ENCODE results near the gene JHY. TPM values are rescaled to one million over a fixed set of nuclear protein-coding genes. Genes with fewer than 3 reads are reported as not detected.

The JHY gene
- 1 to 10 TPM in 5 of 6 donors, not detected in 1; 1.4 to 2.7 (median 2.6) TPM for polyA plus RNA-seq (ENCODE audit: low read depth in 6 of 6)

DNA sequence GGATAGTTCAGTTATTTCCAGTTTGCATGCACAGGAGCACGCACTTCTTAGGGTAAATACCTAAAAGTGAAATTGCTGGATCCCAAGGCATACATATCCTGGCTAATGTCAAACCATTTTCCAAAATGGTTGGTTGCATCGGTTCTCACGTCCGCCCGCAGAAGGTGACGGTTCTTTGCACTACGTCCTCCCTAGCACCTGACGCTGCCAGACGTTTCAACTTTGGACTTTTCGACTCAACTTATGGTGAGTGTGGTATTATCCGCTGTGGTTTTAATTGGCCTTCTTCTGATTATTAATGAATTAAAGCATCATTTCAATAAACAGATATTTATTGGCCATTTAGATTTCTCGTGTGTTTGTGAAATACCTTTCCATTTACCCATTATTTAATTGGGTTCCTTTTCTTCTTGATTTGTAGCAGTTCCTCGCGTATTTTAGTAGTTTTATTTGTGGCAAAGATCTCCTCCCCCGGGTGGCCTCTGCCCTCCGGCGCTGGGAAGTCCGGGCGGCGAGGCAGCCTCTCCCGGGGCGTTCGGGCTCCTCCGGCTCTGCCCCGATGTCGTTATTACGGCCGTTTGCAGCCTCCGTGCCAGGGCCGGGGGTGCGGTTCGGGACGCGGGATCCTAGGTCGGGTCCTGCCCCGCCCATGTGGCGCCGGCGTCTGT is at the start of gene JHY:
Gene JHY, plus strand, starts transcription at position 571 of the 668 bp plus-strand sequence. CDS start 3,091 bp downstream, outside the sequence.
- no peak for ATAC-seq (ENCODE audit: low read depth in 2 of 2)
- Mint-ChIP-seq H3K27me3 (peaks cover 4 to 27% (median 21%) of the 10 kb centered on the region in 3 donors), H3K4me3 (peak within 1 kb of the TSS; percentile 87 to 93 (median 92)), H3K9me3 (no peaks in the 10 kb centered on the region), H3K36me3 (peaks cover 5 to 7% of the 10 kb centered on the region in 2 donors), H3K4me1 (peaks cover 8 to 13% (median 10%) of the 10 kb centered on the region in 3 donors), H3K27ac (peak within 1 kb of the TSS; percentile 69 to 95 (median 87))
- peak; percentile 42 for DNase-seq

DNA sequence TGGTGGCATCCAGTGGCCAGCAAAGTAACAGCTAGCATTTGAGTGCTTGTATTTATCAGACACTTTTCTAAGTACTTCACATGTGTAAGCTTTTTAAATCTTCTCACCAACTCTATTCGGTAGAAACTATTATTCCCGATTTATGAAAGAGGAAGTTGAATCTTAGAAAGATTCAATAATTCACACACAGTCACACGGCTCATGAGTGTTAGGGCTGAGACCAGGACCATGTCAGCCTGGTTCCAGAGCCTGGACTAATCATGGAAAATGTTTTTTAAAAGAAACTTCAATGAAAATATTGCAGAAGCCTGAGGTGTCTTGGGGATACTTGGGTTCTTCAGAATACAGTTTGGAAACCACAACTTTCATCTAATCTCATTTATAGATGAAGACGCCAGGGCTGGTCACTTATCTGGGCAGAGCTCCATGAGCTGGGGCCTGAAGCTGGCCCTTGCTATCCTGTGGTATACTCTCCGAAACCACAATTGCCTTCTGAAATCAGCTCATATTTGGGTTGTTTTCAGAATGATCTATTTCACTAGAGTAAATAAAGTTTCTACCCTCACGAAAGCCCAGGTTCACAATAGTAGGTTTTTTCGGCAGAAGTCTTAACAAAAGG is 48.6 kb upstream of the JHY start:
- no peak overlapping the region for H3K27ac Mint-ChIP-seq
- H3K36me3 Mint-ChIP-seq = no peaks in the 10 kb centered on the region
- peaks cover 0 to 2% (median 0%) of the 10 kb centered on the region in 7 donors for H3K9me3 Mint-ChIP-seq
- ATAC-seq (ENCODE audit: low read depth in 2 of 2) (no peak), DNase-seq (no peak)
- H3K27me3 Mint-ChIP-seq = peaks cover 41 to 55% (median 47%) of the 10 kb centered on the region in 3 donors
- H3K4me1 Mint-ChIP-seq = peaks cover 20 to 28% (median 28%) of the 10 kb centered on the region in 3 donors
- no peak overlapping the region for H3K4me3 Mint-ChIP-seq

DNA sequence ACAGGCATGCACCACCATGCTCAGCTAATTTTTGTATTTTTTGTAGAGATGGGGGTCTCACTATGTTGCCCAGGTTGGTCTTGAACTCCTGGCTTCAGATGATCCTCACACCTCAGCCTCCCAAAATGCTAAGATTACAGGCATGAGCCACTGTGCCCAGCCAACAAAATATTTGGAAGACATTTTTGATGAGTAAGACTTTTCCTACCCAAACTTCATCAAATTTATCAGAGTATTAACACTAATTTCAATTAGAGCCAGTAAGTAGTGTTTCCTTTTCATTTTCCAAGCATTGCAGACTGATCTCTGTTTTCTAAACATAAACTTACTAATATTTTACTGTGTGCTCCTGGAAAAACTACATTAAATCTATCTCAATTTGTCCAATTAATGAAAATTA is 45.6 kb upstream of the JHY start:
- peaks cover 22 to 37% (median 28%) of the 10 kb centered on the region in 3 donors for H3K27me3 Mint-ChIP-seq
- DNase-seq (no peak), ATAC-seq (ENCODE audit: low read depth in 2 of 2) (no peak)
- H3K27ac Mint-ChIP-seq = no peak overlapping the region
- peaks cover 0 to 2% (median 0%) of the 10 kb centered on the region in 7 donors for H3K9me3 Mint-ChIP-seq
- peaks cover 16 to 26% (median 20%) of the 10 kb centered on the region in 3 donors for H3K4me1 Mint-ChIP-seq
- no peak overlapping the region for H3K4me3 Mint-ChIP-seq
- H3K36me3 Mint-ChIP-seq = no peaks in the 10 kb centered on the region

DNA sequence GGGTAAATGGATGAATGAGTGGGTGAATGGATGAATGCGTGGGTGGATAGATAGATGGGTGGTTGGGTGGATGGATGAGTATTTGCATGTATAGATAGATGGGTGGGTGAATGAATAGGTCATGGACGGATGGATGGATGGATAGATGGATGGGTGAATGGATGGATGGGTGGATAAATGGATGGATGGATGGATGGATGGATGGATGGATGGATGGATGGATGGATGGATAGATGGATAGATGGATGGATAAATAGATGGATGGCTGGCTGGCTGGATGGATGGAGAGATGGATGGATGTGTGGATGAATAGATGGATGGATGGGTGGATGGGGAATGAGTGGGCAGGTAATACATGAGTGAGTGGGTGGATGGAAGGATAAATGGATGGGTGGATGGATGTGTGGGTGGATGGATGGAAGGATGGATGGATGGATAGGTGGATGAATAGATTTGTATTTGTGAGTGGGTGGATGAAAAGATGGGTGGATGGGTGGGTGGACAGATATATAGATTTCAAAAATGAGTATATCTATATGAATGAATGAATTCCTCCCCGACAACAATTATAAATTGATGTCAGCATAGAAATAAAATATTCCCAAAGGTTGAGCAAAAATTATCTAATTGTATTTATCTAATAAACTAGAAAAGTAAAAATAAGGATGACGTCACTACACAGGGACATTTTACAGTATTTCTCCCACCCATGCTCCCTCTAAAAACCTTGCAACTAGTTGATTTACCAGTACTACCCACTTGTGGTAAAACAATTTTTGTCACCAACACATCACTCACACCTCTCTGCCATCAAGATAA is 44.8 kb upstream of the JHY start:
- DNase-seq (no peak), ATAC-seq (ENCODE audit: low read depth in 2 of 2) (no peak)
- no peak overlapping the region for H3K4me3 Mint-ChIP-seq
- no peaks in the 10 kb centered on the region for H3K36me3 Mint-ChIP-seq
- H3K4me1 Mint-ChIP-seq = peaks cover 13 to 22% (median 16%) of the 10 kb centered on the region in 3 donors
- peaks cover 22 to 32% (median 23%) of the 10 kb centered on the region in 3 donors for H3K27me3 Mint-ChIP-seq
- H3K9me3 Mint-ChIP-seq = peaks cover 0 to 2% (median 0%) of the 10 kb centered on the region in 7 donors
- peak overlapping the region in 1 of 6 donors; percentile 0 for H3K27ac Mint-ChIP-seq

DNA sequence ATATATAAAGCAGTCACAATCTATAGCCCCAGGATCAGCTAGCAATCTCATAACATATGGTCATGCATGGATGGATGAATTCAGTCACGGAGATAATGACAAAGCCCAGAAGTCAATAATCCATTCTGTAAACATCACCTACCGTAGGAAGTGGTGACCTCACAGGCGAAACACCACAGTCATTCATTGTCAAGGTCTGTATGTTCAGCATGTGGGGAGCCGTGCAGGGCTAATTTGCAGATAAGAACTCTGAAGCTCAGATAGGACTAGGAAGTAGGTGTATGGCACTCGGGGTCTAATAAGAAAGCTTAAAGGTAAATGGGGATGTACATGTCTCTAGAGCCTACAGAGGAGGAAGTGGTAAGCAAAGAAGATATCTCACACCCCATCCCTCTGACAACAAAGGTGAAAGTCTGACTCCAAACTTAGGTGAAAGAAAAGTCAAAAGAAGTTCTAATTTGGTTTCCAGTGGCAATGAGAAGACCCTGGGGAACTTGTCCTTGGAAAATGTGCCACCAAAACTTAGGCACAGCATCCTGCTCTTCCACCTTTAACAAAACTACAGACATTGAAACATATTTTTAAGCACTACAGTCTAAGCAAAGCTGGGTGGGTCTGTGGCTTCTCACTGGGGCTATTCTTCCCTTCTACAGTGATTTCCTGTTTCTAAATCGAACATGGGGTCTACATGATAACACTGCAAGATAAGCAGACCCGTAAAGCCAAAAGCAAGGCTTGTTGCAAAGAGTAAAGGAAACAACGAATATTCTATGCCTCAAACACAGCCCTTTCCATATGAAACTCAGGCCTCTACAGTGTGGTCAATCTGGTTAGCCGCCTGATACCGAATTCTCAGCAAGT is 39.0 kb upstream of the JHY start:
- Mint-ChIP-seq H3K27ac (peak overlapping the region; percentile 8 to 89 (median 61)), H3K36me3 (no peaks in the 10 kb centered on the region), H3K27me3 (peaks cover 0 to 12% (median 0%) of the 10 kb centered on the region in 3 donors), H3K4me3 (peak overlapping the region in 7 of 8 donors; percentile 51 to 83 (median 61)), H3K4me1 (peaks cover 30 to 32% (median 31%) of the 10 kb centered on the region in 3 donors), H3K9me3 (peaks cover 0 to 2% (median 0%) of the 10 kb centered on the region in 7 donors)
- peak; percentile 42 for DNase-seq
- peak; percentile 94 to 96 for ATAC-seq (ENCODE audit: low read depth in 2 of 2)

DNA sequence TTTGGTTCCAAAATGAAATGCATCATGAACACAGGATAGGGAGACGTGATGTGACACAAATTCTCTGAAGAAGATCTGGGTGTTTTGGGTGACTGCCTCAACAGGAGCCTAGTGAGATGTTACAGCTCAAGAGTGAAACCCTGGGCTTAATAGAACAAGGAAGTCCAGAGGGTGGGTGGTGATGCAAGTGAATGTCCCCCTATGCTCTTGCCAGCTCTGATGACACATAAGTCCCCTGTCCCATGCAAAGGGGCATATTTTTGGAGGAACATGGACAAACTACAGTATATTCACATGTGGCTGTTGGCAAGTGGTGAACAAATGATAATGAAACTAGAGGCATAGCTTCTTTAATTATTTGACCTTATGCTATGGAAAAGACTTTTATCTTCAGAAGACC is 35.1 kb upstream of the JHY start:
- Mint-ChIP-seq H3K4me3 (no peak overlapping the region), H3K27me3 (peaks cover 0 to 10% (median 0%) of the 10 kb centered on the region in 3 donors), H3K4me1 (peaks cover 41 to 44% (median 44%) of the 10 kb centered on the region in 3 donors), H3K27ac (no peak overlapping the region), H3K36me3 (no peaks in the 10 kb centered on the region), H3K9me3 (no peaks in the 10 kb centered on the region)
- no peak for DNase-seq
- ATAC-seq (ENCODE audit: low read depth in 2 of 2) = no peak

DNA sequence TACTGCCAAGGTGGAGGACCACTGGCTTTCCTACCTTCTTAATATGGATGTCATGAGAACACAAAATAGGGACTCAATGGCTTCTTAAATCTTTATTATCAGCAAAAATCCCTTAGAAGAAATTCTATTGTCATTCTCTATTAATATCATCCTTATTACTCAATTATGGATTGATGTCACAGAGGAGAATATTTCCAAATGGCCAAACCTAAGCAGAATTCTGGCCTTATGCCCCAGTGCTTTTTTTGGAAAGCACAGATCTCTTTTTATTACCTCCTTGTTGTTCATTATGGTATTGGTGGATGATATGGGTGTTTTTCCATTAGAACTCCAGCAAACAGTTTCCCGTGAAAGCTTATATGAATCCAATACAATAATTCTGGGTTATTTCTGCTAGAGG is 34.4 kb upstream of the JHY start:
- Mint-ChIP-seq H3K4me1 (peaks cover 38 to 46% (median 43%) of the 10 kb centered on the region in 3 donors), H3K4me3 (no peak overlapping the region), H3K9me3 (no peaks in the 10 kb centered on the region), H3K36me3 (no peaks in the 10 kb centered on the region), H3K27ac (no peak overlapping the region), H3K27me3 (peaks cover 0 to 13% (median 0%) of the 10 kb centered on the region in 3 donors)
- ATAC-seq (ENCODE audit: low read depth in 2 of 2) (no peak), DNase-seq (no peak)

DNA sequence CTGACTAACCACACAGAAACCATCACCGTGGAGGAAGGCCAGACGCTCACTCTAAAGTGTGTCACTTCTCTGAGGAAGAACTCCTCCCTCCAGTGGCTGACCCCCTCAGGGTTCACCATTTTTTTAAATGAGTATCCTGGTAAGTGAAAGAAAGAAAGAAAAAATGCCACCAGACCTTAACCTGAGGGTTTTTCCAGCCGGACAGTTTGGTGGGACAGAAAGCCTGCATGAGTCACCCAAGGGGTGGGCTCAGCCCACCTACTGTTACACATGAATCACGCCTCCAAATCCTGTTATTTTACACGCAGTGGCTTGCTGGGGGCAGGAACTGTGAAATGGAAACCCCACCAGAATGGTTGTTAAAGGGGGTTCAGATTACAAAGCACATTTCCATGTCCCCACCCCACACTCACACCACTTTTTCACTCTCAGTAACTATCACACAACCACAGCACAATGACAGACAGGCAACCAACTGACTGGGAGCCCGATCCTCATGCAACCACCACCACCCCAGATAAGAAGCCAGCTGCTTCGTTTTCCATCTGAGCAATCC is 32.4 kb upstream of the JHY start:
- Mint-ChIP-seq H3K27ac (peak overlapping the region in 1 of 6 donors; percentile 0), H3K4me1 (peaks cover 26 to 32% (median 30%) of the 10 kb centered on the region in 3 donors), H3K4me3 (no peak overlapping the region), H3K36me3 (no peaks in the 10 kb centered on the region), H3K27me3 (peaks cover 0 to 9% (median 0%) of the 10 kb centered on the region in 3 donors), H3K9me3 (no peaks in the 10 kb centered on the region)
- no peak for DNase-seq
- no peak for ATAC-seq (ENCODE audit: low read depth in 2 of 2)

DNA sequence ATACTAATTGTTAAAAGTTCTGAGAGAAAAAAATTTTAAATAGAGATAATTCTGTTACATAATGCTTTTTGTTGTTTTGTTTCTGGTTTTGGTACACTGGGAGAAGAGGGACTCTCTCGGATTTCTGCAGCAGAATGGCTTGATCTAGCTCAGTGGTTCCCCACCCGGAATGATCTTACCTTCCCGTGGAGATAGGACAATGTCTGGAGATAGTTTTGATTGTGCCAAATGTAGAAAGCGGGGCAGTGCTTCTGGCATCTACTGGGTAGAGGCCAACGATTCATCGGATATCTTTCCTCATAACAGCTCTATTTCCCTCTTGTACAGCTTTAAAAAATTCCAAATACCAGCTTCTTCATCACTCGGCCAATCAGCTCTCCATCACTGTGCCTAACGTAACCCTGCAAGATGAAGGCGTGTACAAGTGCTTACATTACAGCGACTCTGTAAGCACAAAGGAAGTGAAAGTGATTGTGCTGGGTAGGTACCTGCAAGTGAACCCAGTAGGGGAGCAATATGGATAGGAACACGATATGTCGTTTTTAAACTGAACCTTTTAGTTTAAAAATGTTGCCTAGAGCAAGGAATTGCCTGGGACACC is 31.1 kb upstream of the JHY start:
- peak overlapping the region in 2 of 6 donors; percentile 43 to 59 for H3K27ac Mint-ChIP-seq
- peaks cover 0 to 7% (median 0%) of the 10 kb centered on the region in 3 donors for H3K27me3 Mint-ChIP-seq
- peak; percentile 98 to 99 for ATAC-seq (ENCODE audit: low read depth in 2 of 2)
- peak; percentile 30 for DNase-seq
- peaks cover 28 to 30% (median 28%) of the 10 kb centered on the region in 3 donors for H3K4me1 Mint-ChIP-seq
- H3K4me3 Mint-ChIP-seq = peak overlapping the region in 6 of 8 donors; percentile 0 to 68 (median 45)
- H3K36me3 Mint-ChIP-seq = no peaks in the 10 kb centered on the region
- no peaks in the 10 kb centered on the region for H3K9me3 Mint-ChIP-seq

DNA sequence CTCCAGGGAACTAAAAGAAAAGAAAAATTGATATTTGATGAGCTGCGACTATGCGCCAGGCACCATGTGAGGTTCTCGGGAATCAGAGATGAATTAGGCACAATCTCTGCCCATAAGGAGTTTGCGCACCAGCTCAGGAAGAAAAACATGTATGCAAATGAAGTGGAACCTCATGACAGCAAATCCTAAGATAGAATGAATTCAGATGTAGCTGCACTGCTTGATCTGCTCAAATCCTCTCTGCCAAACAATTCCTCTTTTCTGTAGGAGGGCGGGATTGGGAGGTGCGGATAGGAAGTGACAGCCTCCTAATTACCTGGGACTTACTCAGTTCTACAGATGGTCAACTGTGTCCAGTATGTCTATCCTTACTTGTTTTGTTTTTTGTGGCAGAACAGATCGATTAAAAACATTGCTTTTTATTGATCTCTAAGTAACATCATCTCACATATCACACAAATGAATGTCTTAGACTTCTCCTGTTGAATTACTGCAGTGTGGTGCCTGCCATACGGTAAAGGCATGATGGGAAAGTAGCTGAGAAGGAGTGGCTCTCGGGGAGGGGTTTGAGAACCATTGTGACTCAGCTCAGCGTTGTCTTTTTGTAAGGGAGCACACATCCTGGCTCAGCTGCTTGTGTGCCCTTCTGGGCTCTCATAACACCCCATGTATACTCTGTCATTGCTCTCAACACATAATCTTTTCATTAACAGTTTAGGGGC is 30.3 kb upstream of the JHY start:
- DNase-seq = no peak
- peak overlapping the region in 3 of 6 donors; percentile 27 to 59 (median 43) for H3K27ac Mint-ChIP-seq
- ATAC-seq (ENCODE audit: low read depth in 2 of 2) = peak in 1 of 2 donors; percentile 19
- H3K4me1 Mint-ChIP-seq = peaks cover 25 to 31% (median 29%) of the 10 kb centered on the region in 3 donors
- peaks cover 0 to 6% (median 0%) of the 10 kb centered on the region in 3 donors for H3K27me3 Mint-ChIP-seq
- H3K9me3 Mint-ChIP-seq = no peaks in the 10 kb centered on the region
- H3K4me3 Mint-ChIP-seq = peak overlapping the region in 7 of 8 donors; percentile 0 to 68 (median 44)
- H3K36me3 Mint-ChIP-seq = no peaks in the 10 kb centered on the region

DNA sequence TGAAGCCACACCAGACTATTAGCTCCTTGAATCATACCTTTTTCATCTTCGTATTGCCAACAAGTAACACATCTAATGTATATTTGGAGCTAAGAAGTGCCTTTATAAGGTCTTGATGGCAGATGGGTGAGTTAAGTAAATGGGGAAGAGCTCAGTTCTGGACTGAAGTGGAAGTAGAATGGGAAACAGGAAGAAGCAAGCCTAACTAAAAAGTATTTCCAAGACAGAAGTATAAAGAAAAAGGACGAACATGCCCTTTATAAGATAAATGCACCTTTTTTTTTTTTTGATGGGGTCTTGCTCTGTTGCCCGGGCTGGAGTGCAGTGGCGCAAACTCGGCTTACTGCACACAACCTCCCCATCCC is 29.8 kb upstream of the JHY start:
- no peak for DNase-seq
- peak overlapping the region in 1 of 8 donors; percentile 68 for H3K4me3 Mint-ChIP-seq
- H3K36me3 Mint-ChIP-seq = no peaks in the 10 kb centered on the region
- H3K4me1 Mint-ChIP-seq = peaks cover 23 to 26% (median 24%) of the 10 kb centered on the region in 3 donors
- peak overlapping the region in 2 of 6 donors; percentile 27 to 59 for H3K27ac Mint-ChIP-seq
- no peaks in the 10 kb centered on the region for H3K9me3 Mint-ChIP-seq
- peaks cover 0 to 3% (median 0%) of the 10 kb centered on the region in 3 donors for H3K27me3 Mint-ChIP-seq
- no peak for ATAC-seq (ENCODE audit: low read depth in 2 of 2)

Measured in naive B cell (primary cell).